Omental fat pad (tissue), 4 donors: ENCODE data around the gene FUZ. TPM values are rescaled to one million over a fixed set of nuclear protein-coding genes. Genes with fewer than 3 reads are reported as not detected.

Source experiments
- ATAC-seq: fragments of 150-250 bp; one replicate; pipeline ENCODE4 v1.9.1; 2016; ENCODE audit warnings: mild to moderate bottlenecking, moderate library complexity; ENCODE audit not compliant: low FRiP score
- DNase-seq: peaks from one replicate; pipeline ENCODE4 v3.0.0-alpha.2; 2019; ENCODE audit warnings: low spot score
- total RNA-seq, 4 donors: library from RNA; depleted of rRNA; stranded (reverse); fragments of >200 nt; gene quantifications; one replicate each; pipeline ENCODE4 v1.1.0, GENCODE V29; 2016
- TF ChIP-seq, protein P1 (sequence below), 3 donors: fragments of 450-650 bp; IDR thresholded peaks; one replicate each; pipeline ENCODE4 v1.5.1; 2016 to 2017; ENCODE audit warnings: antibody characterized with exemption in 3 of 3, mild to moderate bottlenecking in 3 of 3, moderate library complexity in 2 of 3

FUZ gene
- total RNA-seq, 4 donors from 2014 or later = 10.2 to 20.3 (median 17.0) TPM

- ATAC-seq = no peak
- DNase-seq = no peak
- TF ChIP-seq, protein P1, sequence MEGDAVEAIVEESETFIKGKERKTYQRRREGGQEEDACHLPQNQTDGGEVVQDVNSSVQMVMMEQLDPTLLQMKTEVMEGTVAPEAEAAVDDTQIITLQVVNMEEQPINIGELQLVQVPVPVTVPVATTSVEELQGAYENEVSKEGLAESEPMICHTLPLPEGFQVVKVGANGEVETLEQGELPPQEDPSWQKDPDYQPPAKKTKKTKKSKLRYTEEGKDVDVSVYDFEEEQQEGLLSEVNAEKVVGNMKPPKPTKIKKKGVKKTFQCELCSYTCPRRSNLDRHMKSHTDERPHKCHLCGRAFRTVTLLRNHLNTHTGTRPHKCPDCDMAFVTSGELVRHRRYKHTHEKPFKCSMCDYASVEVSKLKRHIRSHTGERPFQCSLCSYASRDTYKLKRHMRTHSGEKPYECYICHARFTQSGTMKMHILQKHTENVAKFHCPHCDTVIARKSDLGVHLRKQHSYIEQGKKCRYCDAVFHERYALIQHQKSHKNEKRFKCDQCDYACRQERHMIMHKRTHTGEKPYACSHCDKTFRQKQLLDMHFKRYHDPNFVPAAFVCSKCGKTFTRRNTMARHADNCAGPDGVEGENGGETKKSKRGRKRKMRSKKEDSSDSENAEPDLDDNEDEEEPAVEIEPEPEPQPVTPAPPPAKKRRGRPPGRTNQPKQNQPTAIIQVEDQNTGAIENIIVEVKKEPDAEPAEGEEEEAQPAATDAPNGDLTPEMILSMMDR (IDR thresholded peaks at IDR 0.05) = no peak
Observed at GRCh38 chr19:49799798-49800376, 13.2 kb downstream of the FUZ start.

GRCh38 chr19:49799271-49799797 lies 13.8 kb downstream of the FUZ start:
- DNase-seq = no peak
- TF ChIP-seq, protein P1 (IDR thresholded peaks at IDR 0.05) = no peak
- ATAC-seq = no peak

DNA sequence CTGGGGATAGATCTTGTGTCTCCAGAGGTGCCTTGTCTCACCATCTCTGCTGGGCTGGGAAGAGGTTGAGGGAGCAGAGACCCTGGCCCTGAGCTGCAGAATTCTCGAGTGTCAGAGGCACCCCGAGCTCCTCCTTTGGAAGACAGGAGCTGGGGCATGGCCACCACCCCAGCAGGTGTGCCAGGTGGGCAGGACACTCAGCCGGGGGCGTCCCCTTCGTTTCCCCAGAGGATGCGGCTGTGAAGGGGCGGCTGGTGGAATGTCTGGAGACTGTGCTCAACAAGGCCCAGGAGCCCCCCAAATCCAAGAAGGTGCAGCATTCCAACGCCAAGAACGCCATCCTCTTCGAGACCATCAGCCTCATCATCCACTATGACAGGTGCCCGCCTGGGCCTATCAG lies 14.5 kb downstream of the FUZ start:
- TF ChIP-seq, protein P1 (IDR thresholded peaks at IDR 0.05) = no peak

GRCh38 chr19:49795615-49796014 lies 17.5 kb downstream of the FUZ start:
- DNase-seq (no peak), ATAC-seq (no peak)
- TF ChIP-seq, protein P1 (IDR thresholded peaks at IDR 0.05) = no peak

More for the DNA sequence above, 14.5 kb downstream of the FUZ start:
- no peak for DNase-seq
- no peak for ATAC-seq

GRCh38 chr19:49793561-49793840 lies 19.6 kb downstream of the FUZ start:
- no peak for DNase-seq
- TF ChIP-seq, protein P1 (IDR thresholded peaks at IDR 0.05) = no peak
- no peak for ATAC-seq

DNA sequence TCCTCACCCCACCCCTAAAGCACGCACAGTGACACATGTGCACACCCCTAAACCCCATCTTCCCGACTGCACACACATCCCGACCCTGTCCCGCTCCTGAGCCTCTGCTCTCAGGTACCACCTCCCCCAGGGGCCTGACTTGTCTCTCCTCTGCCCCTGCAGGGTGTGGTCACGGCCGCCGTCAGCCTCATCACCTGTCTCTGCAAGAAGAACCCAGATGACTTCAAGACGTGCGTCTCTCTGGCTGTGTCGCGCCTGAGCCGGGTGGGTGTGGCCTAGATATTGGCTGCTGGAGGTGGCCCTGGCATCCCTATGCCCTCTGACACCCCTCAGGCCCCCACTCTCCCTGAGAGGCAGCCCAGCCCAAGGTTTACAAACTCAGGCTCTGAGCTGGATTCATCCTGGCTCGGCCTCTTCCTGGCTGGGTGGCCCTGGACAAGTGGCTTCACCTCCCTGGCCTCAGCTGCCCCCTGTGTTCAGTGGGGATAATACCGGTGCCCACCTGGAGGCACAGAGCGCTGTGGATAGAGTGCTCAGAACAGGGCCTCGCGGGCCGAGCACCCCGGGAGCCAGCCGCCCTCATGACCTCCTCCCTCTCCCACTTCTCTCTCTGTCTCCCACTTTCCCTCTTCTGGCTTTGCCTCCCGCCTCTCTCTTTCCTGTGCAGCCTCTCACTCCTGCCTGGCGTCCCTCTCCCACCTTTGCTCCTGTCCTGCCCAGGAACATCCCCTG lies 20.1 kb downstream of the FUZ start:
- no peak for DNase-seq
- TF ChIP-seq, protein P1 (IDR thresholded peaks at IDR 0.05) = no peak
- no peak for ATAC-seq
